PC-9 (cell line): ENCODE data around the gene PRKAR1A. TPM values are rescaled to one million over a fixed set of nuclear protein-coding genes. Genes with fewer than 3 reads are reported as not detected.

Experiments used
- BruUV-seq: library from RNA; stranded (reverse); fragments of 400-500 nt; replicated peaks from 2 replicates; lab custom pipeline; 2021; lab: Mats Ljungman, UMichigan
- CTCF ChIA-PET: fragments of 300-600 bp; sonication (Branson Sonifier 250); formaldehyde crosslinking; loops from one replicate; lab custom pipeline; 2022; ENCODE audit warnings: antibody characterized with exemption; lab: Charles Lee
- POLR2A ChIA-PET: fragments of 300-600 bp; sonication (Branson Sonifier 250); formaldehyde crosslinking; loops from one replicate; lab custom pipeline; 2022; ENCODE audit warnings: antibody characterized with exemption; ENCODE audit not compliant: unreplicated experiment; lab: Charles Lee
- DNase-seq, 2 experiments: peaks; one replicate each; pipeline versions ENCODE4 v3.0.0 to v3.0.0-alpha.2; 2015 to 2022; ENCODE audit warnings: mixed read lengths in 1 of 2
- H2AFZ ChIP-seq: fragments of 200-600 bp; sonication (generic); 2 replicates; pipeline ENCODE4 v1.8.1; 2017; ENCODE audit warnings: antibody characterized with exemption
- H3F3A ChIP-seq: fragments of 200-600 bp; sonication (generic); 2 replicates; pipeline ENCODE4 v1.8.1; 2017; ENCODE audit warnings: antibody characterized with exemption, mild to moderate bottlenecking, low read depth; ENCODE audit not compliant: insufficient read depth
- H3K27ac ChIP-seq: fragments of 200-600 bp; sonication (generic); 2 replicates; pipeline ENCODE4 v1.6.1; 2016; ENCODE audit warnings: mixed run types
- H3K27me3 ChIP-seq: fragments of 200-600 bp; sonication (generic); 2 replicates; pipeline ENCODE4 v1.6.1; 2016; ENCODE audit warnings: low read depth, mixed run types; ENCODE audit not compliant: insufficient read depth
- H3K36me3 ChIP-seq: fragments of 200-600 bp; sonication (generic); 2 replicates; pipeline ENCODE4 v1.6.1; 2016; ENCODE audit warnings: low read depth, mixed run types
- H3K4me1 ChIP-seq: fragments of 200-600 bp; sonication (generic); replicated peaks from 2 replicates; pipeline ENCODE4 v1.6.1; 2016; ENCODE audit warnings: mixed run types; ENCODE audit not compliant: insufficient read depth
- H3K4me2 ChIP-seq: fragments of 200-600 bp; sonication (generic); 2 replicates; pipeline ENCODE4 v1.6.1; 2017; ENCODE audit warnings: mixed run types
- H3K4me3 ChIP-seq: fragments of 200-600 bp; sonication (generic); 2 replicates; pipeline ENCODE4 v1.6.1; 2016; ENCODE audit warnings: mixed run types
- H3K79me2 ChIP-seq: fragments of 200-600 bp; sonication (generic); 2 replicates; pipeline ENCODE4 v1.6.1; 2017; ENCODE audit warnings: low read depth, mixed run types
- H3K9me2 ChIP-seq: fragments of 200-600 bp; sonication (generic); 2 replicates; pipeline ENCODE4 v1.8.1; 2017; ENCODE audit warnings: mild to moderate bottlenecking; ENCODE audit not compliant: insufficient read depth
- H3K9me3 ChIP-seq: fragments of 200-600 bp; sonication (generic); 2 replicates; pipeline ENCODE4 v1.8.1; 2016; ENCODE audit warnings: low read depth; ENCODE audit not compliant: insufficient read depth
- H4K20me1 ChIP-seq: fragments of 200-600 bp; sonication (generic); 2 replicates; pipeline ENCODE4 v1.8.1; 2017; ENCODE audit not compliant: insufficient read depth
- EZH2 ChIP-seq: fragments of 200-600 bp; sonication (generic); IDR thresholded peaks from 2 replicates; pipeline ENCODE4 v1.8.0; 2017; ENCODE audit warnings: antibody characterized with exemption, low read depth
- intact Hi-C: fragments of 100-400 bp; cut with micrococcal nuclease; formaldehyde crosslinking; loops from one replicate; pipeline ENCODE4 v1.10.0; 2022; ENCODE audit not compliant: unreplicated experiment
- total RNA-seq: library from RNA; stranded (reverse); gene quantifications from 2 replicates; pipeline ENCODE4 v1.2.3, GENCODE V29; 2021
- TF ChIP-seq, protein P1 (sequence below): fragments of 200-600 bp; sonication (generic); conservative IDR thresholded peaks from 2 replicates; pipeline ENCODE4 v1.6.1; 2017; ENCODE audit warnings: mixed run types, antibody characterized with exemption, mild to moderate bottlenecking, moderate library complexity

Gene PRKAR1A
- total RNA-seq, 1 experiment from 2014 or later: 161 TPM

DNA sequence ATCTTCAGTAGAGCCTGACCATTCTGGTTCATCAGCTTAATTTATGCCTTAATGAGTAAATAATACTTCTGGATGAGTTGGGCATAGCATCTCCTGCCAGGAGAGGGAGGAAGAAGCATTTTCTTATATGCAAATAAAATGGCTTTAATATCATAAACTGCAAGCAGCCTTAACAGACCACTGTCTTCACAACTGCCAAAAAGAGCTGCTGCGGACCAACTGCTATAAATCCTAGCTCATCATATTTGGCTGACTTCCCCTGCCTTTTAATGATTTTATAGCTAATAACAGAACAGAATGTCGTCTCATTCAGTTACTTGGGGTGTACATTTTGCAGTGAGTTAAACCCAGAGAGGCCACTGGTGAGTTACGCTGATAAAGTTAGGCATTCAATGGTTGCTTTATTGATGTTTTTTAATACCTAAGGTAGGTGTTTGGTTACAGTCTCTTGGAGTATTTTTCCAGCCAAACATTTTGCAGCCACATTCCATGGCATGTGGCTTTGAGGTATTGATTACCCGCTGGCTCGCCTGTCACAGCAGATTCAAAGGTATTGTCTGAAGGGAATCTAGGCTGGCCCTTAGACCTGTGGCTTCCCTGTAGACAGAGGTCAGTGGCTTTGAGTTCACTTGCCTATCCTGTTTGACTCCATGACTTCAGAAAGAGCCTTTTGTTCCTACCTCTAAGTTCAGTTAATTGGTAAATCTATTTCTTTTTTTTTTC lies 72.5 kb downstream of the PRKAR1A start:
- Histone ChIP-seq H3K4me1 (no peaks in the 10 kb centered on the region), H3F3A (no peaks in the 10 kb centered on the region), H3K79me2 (no peaks in the 10 kb centered on the region), H3K27me3 (no peaks in the 10 kb centered on the region), H3K4me3 (no peak overlapping the region), H3K9me3 (no peaks in the 10 kb centered on the region), H3K27ac (no peak overlapping the region), H4K20me1 (no peaks in the 10 kb centered on the region), H3K4me2 (no peak overlapping the region), H3K36me3 (no peaks in the 10 kb centered on the region), H3K9me2 (no peaks in the 10 kb centered on the region), H2AFZ (no peak overlapping the region)
- intact Hi-C loops: no loop called here
- no TSS peak for BruUV-seq
- POLR2A ChIA-PET: no interaction called here
- CTCF ChIA-PET: no interaction called here
- TF ChIP-seq EZH2: no peak
- TF ChIP-seq, protein P1, sequence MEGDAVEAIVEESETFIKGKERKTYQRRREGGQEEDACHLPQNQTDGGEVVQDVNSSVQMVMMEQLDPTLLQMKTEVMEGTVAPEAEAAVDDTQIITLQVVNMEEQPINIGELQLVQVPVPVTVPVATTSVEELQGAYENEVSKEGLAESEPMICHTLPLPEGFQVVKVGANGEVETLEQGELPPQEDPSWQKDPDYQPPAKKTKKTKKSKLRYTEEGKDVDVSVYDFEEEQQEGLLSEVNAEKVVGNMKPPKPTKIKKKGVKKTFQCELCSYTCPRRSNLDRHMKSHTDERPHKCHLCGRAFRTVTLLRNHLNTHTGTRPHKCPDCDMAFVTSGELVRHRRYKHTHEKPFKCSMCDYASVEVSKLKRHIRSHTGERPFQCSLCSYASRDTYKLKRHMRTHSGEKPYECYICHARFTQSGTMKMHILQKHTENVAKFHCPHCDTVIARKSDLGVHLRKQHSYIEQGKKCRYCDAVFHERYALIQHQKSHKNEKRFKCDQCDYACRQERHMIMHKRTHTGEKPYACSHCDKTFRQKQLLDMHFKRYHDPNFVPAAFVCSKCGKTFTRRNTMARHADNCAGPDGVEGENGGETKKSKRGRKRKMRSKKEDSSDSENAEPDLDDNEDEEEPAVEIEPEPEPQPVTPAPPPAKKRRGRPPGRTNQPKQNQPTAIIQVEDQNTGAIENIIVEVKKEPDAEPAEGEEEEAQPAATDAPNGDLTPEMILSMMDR: no peak
- no peak for DNase-seq

GRCh38 chr17:68585643-68586042 lies 73.4 kb downstream of the PRKAR1A start:
- Histone ChIP-seq H3K9me2 (no peaks in the 10 kb centered on the region), H2AFZ (no peak overlapping the region), H3F3A (no peaks in the 10 kb centered on the region), H3K27me3 (no peaks in the 10 kb centered on the region), H3K4me1 (no peaks in the 10 kb centered on the region), H3K79me2 (no peaks in the 10 kb centered on the region), H3K4me2 (no peak overlapping the region), H4K20me1 (no peaks in the 10 kb centered on the region), H3K9me3 (no peaks in the 10 kb centered on the region), H3K36me3 (no peaks in the 10 kb centered on the region), H3K27ac (no peak overlapping the region), H3K4me3 (no peak overlapping the region)
- intact Hi-C loops: no loop called here
- ChIA-PET CTCF (no interaction called here), POLR2A (no interaction called here)
- no TSS peak for BruUV-seq
- TF ChIP-seq, protein P1: no peak
- TF ChIP-seq EZH2: no peak
- DNase-seq: no peak

DNA sequence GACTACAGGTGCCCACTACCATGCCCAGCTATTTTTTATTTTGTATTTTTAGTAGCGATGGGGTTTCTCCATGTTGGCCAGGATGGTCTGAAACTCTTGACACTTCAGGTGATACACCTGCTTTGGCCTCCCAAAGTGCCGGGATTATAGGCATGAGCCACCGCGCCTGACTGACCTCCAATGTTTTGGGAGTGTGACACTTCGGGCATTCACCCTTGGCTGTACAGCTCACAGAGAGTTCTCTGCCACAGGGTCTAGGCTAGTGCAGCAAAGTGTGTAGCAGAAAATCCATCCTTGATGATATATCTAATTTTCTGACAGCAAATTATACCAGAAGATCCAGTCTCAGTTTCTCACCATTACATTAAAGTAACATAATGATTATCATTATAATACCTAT lies 74.8 kb downstream of the PRKAR1A start:
- POLR2A ChIA-PET: no interaction called here

More for the DNA sequence above, 74.8 kb downstream of the PRKAR1A start:
- Histone ChIP-seq H3K4me3 (no peak overlapping the region), H3K36me3 (no peaks in the 10 kb centered on the region), H2AFZ (no peak overlapping the region), H3K4me1 (no peaks in the 10 kb centered on the region), H3F3A (no peaks in the 10 kb centered on the region), H3K27ac (no peak overlapping the region), H3K9me3 (no peaks in the 10 kb centered on the region), H3K27me3 (no peaks in the 10 kb centered on the region), H4K20me1 (no peaks in the 10 kb centered on the region), H3K79me2 (no peaks in the 10 kb centered on the region), H3K9me2 (no peaks in the 10 kb centered on the region), H3K4me2 (no peak overlapping the region)
- intact Hi-C loops: no loop called here
- no TSS peak for BruUV-seq
- no peak for TF ChIP-seq EZH2
- TF ChIP-seq, protein P1: no peak
- no peak for DNase-seq
- CTCF ChIA-PET: no interaction called here
